Activated CD8-positive, alpha-beta T cell treated with anti-CD3 and anti-CD28 coated beads for 36 hours (primary cell): ENCODE measurements around the gene CTXN1. TPM values are rescaled to one million over a fixed set of nuclear protein-coding genes. Genes with fewer than 3 reads are reported as not detected.

Source experiments
- ATAC-seq: fragments of 200-7000 bp; cut with Tn5 transposase; one replicate; pipeline ENCODE4 v1.10.0; 2021; ENCODE audit warnings: mild to moderate bottlenecking, moderate library complexity
- CTCF ChIA-PET: fragments of 350-600 bp; sonication (Branson Sonifier 250); formaldehyde crosslinking; loops from one replicate; lab custom pipeline; 2021; ENCODE audit warnings: antibody characterized with exemption; lab: Charles Lee
- POLR2A ChIA-PET: fragments of 350-600 bp; sonication (Branson Sonifier 250); formaldehyde crosslinking; loops from one replicate; lab custom pipeline; 2021; ENCODE audit warnings: antibody characterized with exemption; lab: Charles Lee
- DNase-seq: peaks from one replicate; pipeline ENCODE4 v3.0.0-alpha.2; 2020
- H3K27ac Mint-ChIP-seq: one replicate; pipeline ENCODE4 v1.8.0; 2021; ENCODE audit warnings: mild to moderate bottlenecking, mixed read lengths
- H3K27me3 Mint-ChIP-seq: one replicate; pipeline ENCODE4 v1.8.0; 2021; ENCODE audit warnings: mixed read lengths
- H3K36me3 Mint-ChIP-seq: one replicate; pipeline ENCODE4 v1.8.0; 2021; ENCODE audit warnings: low read depth, mixed read lengths
- H3K4me1 Mint-ChIP-seq: one replicate; pipeline ENCODE4 v1.8.0; 2021; ENCODE audit warnings: low read depth, mixed read lengths
- H3K4me3 Mint-ChIP-seq: one replicate; pipeline ENCODE4 v1.8.0; 2021; ENCODE audit warnings: mild to moderate bottlenecking, moderate library complexity, mixed read lengths
- H3K9me3 Mint-ChIP-seq: one replicate; pipeline ENCODE4 v1.8.0; 2021; ENCODE audit warnings: mixed read lengths
- intact Hi-C: fragments of 100-400 bp; cut with micrococcal nuclease; formaldehyde crosslinking; loops from one replicate; pipeline ENCODE4 v1.10.0; 2022
- total RNA-seq, 2 experiments: library from RNA; stranded (reverse); gene quantifications; one replicate each; pipeline ENCODE4 v1.2.3, GENCODE V29; 2021
- TF ChIP-seq, protein P1 (sequence below): fragments of 200-600 bp; IDR thresholded peaks from one replicate; pipeline ENCODE4 v1.8.0; 2022; ENCODE audit warnings: antibody characterized with exemption, mild to moderate bottlenecking

CTXN1 gene
- total RNA-seq, 2 experiments from 2014 or later: 0.74 to 0.87 TPM

DNA sequence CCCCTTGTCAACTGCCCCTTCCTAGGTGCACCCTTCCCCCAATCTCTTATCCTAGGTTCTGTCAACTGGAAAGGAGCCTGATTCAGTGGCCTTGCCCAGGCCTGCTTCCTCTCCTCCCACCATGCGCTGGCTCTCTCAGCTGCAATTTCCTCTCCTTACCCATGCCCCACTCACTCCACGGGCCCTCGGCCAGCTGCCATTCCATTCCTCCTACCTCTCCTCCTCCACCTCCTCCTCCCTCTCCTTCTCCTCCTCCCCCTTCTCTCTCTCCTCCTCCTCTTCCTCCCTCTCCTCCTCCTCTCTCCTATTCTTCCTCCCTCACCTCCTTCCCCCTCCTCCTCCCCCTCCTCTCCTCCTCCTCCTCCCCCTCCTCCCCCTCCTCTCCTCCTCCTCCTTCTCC, 27.1 kb upstream of the CTXN1 start:
- H3K27ac Mint-ChIP-seq: no peak overlapping the region
- H3K9me3 Mint-ChIP-seq: no peaks in the 10 kb centered on the region

DNA sequence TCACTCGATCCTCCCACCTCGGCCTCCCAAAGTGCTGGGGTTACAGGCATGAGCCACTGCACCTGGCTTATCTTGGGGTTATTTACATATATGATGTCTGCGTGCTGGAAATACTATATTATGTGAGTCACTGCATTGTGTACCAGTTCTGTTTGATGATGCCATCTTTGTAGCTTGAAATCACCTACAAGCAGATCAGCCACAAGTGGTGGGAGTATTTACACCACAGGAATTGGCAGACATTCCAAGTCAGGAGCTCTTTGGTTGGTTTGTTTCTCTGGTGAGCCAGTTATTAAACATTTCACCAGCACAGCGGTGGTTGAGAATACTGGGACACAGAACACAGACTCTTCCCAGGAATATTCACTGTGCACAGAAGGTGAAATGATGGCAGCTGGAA, 22.0 kb upstream of the CTXN1 start:
- Mint-ChIP-seq H3K4me1 (peaks cover 22% of the 10 kb centered on the region), H3K9me3 (no peaks in the 10 kb centered on the region), H3K27ac (no peak overlapping the region), H3K27me3 (no peaks in the 10 kb centered on the region), H3K36me3 (no peaks in the 10 kb centered on the region), H3K4me3 (no peak overlapping the region)
- intact Hi-C loops: loop anchor here (10.0 kb wide), 2 partner anchors 57 to 297 kb away; partner anchors contain the start of gene ELAVL1
- POLR2A ChIA-PET: no interaction called here
- TF ChIP-seq, protein P1, sequence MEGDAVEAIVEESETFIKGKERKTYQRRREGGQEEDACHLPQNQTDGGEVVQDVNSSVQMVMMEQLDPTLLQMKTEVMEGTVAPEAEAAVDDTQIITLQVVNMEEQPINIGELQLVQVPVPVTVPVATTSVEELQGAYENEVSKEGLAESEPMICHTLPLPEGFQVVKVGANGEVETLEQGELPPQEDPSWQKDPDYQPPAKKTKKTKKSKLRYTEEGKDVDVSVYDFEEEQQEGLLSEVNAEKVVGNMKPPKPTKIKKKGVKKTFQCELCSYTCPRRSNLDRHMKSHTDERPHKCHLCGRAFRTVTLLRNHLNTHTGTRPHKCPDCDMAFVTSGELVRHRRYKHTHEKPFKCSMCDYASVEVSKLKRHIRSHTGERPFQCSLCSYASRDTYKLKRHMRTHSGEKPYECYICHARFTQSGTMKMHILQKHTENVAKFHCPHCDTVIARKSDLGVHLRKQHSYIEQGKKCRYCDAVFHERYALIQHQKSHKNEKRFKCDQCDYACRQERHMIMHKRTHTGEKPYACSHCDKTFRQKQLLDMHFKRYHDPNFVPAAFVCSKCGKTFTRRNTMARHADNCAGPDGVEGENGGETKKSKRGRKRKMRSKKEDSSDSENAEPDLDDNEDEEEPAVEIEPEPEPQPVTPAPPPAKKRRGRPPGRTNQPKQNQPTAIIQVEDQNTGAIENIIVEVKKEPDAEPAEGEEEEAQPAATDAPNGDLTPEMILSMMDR: no peak
- DNase-seq: no peak
- CTCF ChIA-PET: interaction anchor here (1.0 to 1.7 kb wide), 3 partner anchors 23 to 121 kb away, joined by 3 to 4 read pairs (median 4); no protein-coding TSS in a partner anchor
- ATAC-seq: no peak

More for the DNA sequence above, 27.1 kb upstream of the CTXN1 start:
- H3K36me3 Mint-ChIP-seq: no peaks in the 10 kb centered on the region
- TF ChIP-seq, protein P1: no peak
- DNase-seq (no peak), ATAC-seq (no peak)
- no peaks in the 10 kb centered on the region for H3K27me3 Mint-ChIP-seq
- H3K4me3 Mint-ChIP-seq: no peak overlapping the region
- ChIA-PET CTCF (interaction anchor here (2.2 kb wide), 1 partner anchor 8 kb away, joined by 9 read pairs; no protein-coding TSS in a partner anchor), POLR2A (interaction anchor here (0.9 to 1.0 kb wide), 2 partner anchors 9 to 606 kb away, joined by 3 to 4 read pairs; no protein-coding TSS in a partner anchor)
- intact Hi-C loops: no loop called here
- H3K4me1 Mint-ChIP-seq: peaks cover under 1% of the 10 kb centered on the region

DNA sequence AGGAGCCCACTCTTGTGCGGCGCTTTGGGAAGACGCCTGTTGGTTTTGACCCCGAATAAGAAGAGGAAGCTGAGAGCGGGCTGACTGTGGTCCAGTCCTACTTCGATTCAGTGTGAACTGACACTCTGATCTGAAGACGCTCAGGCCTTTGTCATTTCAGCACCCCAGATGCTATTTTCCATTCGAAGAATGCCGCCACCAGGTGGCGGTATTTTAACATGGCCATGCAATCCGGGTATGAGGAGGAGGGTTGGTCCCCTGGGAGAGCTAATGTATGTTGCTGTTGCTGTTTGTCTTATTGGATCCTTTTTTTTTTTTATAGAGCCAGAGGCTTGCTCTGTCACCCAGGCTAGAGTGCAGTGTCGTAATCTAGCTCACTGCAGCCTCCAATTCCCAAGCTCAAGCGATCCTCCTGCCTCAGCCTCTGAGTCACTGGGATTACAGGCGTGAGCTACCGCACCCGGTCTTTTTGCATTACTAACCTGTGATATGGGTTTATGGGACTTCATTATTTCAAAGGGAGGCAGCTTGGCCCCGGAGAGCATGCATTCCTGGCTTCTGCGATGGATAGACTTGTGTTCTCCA, 18.3 kb upstream of the CTXN1 start:
- intact Hi-C loops: loop anchor here (10.0 kb wide), 2 partner anchors 61 to 301 kb away; partner anchors contain the start of gene ELAVL1
- DNase-seq (peak; percentile 96), ATAC-seq (peak; percentile 48)
- peak overlapping the region; percentile 98 for H3K27ac Mint-ChIP-seq
- TF ChIP-seq, protein P1: peak; percentile 92
- no peaks in the 10 kb centered on the region for H3K27me3 Mint-ChIP-seq
- H3K9me3 Mint-ChIP-seq: no peaks in the 10 kb centered on the region
- ChIA-PET POLR2A (interaction anchor here (0.6 to 6.7 kb wide), 18 partner anchors 9 to 543 kb away, joined by 3 to 81 read pairs (median 4); partner anchors contain the start of genes CTXN1, ELAVL1 and SNAPC2), CTCF (interaction anchor here (0.8 to 3.3 kb wide), 27 partner anchors 9 to 311 kb away, joined by 3 to 31 read pairs (median 5); partner anchors contain the start of genes ELAVL1 and SNAPC2)
- peak overlapping the region; percentile 97 for H3K4me3 Mint-ChIP-seq
- H3K36me3 Mint-ChIP-seq: peaks cover 16% of the 10 kb centered on the region
- H3K4me1 Mint-ChIP-seq: peaks cover 44% of the 10 kb centered on the region

DNA sequence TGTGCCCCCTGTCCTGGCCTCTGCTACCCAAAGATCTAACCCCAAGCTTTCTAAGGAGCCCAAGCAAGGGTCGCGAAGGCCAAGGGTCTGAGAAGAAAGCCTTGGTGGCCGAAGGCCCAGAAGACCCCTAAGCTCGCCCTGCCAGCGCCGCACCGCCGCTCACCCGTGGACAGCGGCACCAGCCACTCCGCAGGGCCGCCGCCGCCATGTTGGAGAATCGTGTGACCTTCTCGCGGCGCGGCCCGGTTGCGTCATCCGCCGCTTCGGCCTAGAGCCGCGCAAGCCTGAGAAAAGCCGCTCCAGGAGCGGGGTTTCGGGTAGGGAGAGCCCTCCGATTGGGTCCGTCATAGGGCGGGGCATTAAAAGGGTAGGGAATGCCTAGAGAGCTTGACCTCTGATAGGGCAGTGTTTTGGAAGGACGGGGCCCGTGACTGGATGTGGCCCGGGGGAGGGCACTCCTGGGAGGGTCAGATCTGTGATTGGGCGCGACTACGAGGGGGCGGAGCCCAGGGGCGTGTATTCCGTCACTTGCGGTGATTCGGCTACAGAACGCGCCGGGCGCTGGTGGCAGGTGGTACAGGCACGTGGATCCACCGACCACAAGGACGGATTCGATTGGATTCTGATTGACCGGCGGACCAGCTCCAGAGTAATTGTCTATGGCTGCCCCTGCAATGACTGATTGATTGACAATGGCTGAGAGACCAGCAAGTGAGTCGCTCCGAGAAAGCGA, 17.7 kb upstream of the CTXN1 start, which contains the start of gene TIMM44:
Gene TIMM44 (minus strand): TSS at position 223 of the 733 bp plus-strand sequence. CDS start 15 bp downstream, at position 208.
- TF ChIP-seq, protein P1: no peak

More for the DNA sequence above, 17.7 kb upstream of the CTXN1 start, which contains the start of gene TIMM44:
- Mint-ChIP-seq H3K4me1 (peaks cover 47% of the 10 kb centered on the region), H3K9me3 (no peaks in the 10 kb centered on the region), H3K27ac (peak within 1 kb of the TSS; percentile 98), H3K27me3 (no peaks in the 10 kb centered on the region), H3K4me3 (peak within 1 kb of the TSS; percentile 97), H3K36me3 (peaks cover 20% of the 10 kb centered on the region)
- ATAC-seq: peak; percentile 99
- intact Hi-C loops: loop anchor here (10.0 kb wide), 2 partner anchors 61 to 301 kb away; partner anchors contain the start of gene ELAVL1
- POLR2A ChIA-PET: interaction anchor here (0.6 to 6.7 kb wide), 20 partner anchors 8 to 544 kb away, joined by 3 to 81 read pairs (median 4); partner anchors contain the start of genes CTXN1, ELAVL1, SNAPC2 and TGFBR3L
- CTCF ChIA-PET: interaction anchor here (0.8 to 3.3 kb wide), 25 partner anchors 8 to 312 kb away, joined by 3 to 31 read pairs (median 4); partner anchors contain the start of genes ELAVL1, MAP2K7 and SNAPC2
- peak; percentile 99 for DNase-seq
